OCI-M1 (cell line): Measurements from ENCODE around the gene UVRAG.
"Not testable (repeated sequence)": the region's sequence is repeated elsewhere in the genome, so short reads cannot be mapped to it uniquely, and the experiment has no call there.

ENCODE experiments used
- DNase-seq: peaks from one replicate; lab custom pipeline; 2025; lab: John Stamatoyannopoulos, UW

The UVRAG gene

GRCh38 chr11:75924966-75925784, 110.2 kb downstream of the UVRAG start:
- no peak for DNase-seq

DNA sequence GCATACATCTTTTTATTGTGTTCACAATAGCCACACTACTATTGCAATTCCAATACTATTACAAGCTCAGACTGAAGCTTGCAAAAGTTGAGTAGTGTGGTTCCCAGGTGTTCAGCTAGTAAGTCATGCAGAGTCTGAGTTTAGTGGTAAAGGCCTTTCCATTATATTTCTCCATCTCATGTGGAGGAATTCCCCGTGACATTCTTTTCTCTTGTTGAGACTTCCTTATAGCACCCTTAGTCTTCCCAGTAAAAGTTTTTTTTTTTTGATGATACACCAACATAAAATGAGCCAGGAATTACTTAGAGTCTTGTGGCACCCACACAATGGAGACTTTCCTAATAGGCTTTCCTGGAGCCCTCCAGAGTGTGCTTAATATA, 110.8 kb downstream of the UVRAG start:
- DNase-seq = no peak

DNA sequence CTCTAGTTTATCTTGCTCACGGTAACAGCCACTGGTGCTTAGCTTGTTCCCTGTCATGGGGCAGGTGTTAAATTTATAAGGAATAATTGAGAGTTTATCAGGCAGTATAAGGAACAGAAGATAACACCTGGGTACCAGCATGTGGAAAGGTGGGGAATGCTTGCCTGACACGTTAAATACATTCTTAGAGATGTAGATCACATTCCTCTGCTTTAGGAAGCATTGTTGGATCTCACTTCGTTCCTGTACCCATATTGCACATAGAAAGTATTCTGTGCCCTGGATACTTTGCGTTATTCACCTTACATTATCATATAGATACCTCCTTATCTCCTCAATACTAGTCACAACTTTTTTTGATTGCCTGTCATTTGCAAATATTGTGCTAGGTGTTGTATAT, 114.7 kb downstream of the UVRAG start:
- DNase-seq = no peak

GRCh38 chr11:75930534-75930933, 115.5 kb downstream of the UVRAG start:
- no peak for DNase-seq

GRCh38 chr11:75931124-75931523, 116.1 kb downstream of the UVRAG start:
- no peak for DNase-seq

DNA sequence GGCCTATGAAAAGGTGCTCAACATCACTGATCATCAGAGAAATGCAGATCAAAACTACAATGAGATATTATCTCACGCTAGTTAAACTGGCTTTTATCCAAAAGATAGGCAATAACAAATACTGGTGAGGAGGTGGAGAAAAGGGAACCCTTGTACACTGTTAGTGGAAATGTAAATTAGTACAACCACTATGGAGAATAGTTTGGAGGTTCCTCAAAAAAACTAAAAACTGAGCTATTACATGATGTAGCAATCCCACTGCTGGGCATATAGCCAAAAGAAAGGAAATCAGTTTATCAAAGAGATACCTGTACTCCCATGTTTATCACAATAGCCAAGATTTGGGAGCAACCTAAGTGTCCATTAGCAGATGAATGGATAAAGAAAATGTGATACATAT, 118.7 kb downstream of the UVRAG start:
- not testable (repeated sequence) for DNase-seq

- no peak for DNase-seq
Observed at GRCh38 chr11:75934851-75935250, 119.8 kb downstream of the UVRAG start.

DNA sequence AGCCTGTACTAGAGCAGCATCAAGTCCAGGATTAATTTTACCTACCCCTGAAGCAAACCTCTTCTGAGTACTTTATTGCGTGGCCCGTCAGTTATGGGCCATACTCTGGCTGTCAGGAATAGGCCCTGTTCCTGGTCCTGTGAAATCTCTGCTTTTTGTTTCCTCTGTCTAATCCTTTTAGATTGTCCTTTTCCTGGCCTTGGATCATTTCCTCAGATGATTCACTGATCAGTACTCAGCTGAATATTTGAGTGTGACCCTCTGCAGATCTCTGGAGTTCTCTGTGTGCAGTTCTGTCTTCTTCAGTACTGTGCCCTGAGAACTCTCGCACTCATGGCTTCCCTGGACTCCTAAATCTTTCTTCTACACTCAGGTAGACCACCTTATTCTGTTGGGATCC, 123.5 kb downstream of the UVRAG start:
- DNase-seq = no peak

- DNase-seq = no peak
Observed at GRCh38 chr11:75939516-75939915, 124.5 kb downstream of the UVRAG start.

DNA sequence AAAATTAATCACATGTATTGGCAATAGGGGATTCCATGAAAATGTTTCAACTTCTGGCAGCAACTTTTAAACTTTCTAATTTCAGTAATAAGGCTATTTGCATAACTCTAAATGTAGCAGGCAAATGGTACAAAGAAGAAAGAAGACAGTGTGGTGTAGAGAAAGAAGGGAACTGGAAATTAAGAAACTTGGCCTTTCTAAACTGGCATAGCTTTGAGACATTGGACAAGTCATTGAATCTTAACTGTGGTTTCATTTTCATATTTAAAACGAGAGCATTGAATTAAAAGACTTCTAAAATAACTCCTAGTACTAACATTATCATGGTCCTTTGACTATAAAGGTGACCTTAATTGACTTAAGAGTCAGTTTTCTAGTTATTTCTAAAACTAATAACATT, 125.0 kb downstream of the UVRAG start:
- DNase-seq = peak; percentile 80

- DNase-seq = no peak
Observed at GRCh38 chr11:75940911-75941310, 125.9 kb downstream of the UVRAG start.

DNA sequence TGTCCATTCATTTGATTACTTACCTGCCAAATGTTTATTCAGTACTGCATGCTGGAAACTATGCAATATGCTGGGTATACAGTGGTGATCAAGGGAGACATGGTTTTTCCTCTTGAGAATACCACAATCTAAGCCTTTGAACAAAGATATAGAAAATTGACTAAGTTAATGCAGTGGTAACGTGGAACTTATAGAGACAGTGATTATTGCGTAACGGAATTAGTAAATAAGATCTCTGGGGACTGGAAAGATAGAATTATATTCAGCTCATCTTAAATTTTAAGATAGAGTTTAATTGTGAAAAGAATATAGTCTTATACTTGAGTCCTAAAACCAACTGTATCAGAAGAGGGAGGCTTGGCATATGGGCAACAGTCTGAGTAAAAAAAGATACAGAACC, 129.5 kb downstream of the UVRAG start:
- DNase-seq = no peak

- DNase-seq = peak; percentile 76
Observed at GRCh38 chr11:75945446-75945845, 130.4 kb downstream of the UVRAG start.

GRCh38 chr11:75945947-75946346, 130.9 kb downstream of the UVRAG start:
- DNase-seq = no peak

GRCh38 chr11:75946531-75947530, 131.8 kb downstream of the UVRAG start:
- DNase-seq = peak; percentile 92

DNA sequence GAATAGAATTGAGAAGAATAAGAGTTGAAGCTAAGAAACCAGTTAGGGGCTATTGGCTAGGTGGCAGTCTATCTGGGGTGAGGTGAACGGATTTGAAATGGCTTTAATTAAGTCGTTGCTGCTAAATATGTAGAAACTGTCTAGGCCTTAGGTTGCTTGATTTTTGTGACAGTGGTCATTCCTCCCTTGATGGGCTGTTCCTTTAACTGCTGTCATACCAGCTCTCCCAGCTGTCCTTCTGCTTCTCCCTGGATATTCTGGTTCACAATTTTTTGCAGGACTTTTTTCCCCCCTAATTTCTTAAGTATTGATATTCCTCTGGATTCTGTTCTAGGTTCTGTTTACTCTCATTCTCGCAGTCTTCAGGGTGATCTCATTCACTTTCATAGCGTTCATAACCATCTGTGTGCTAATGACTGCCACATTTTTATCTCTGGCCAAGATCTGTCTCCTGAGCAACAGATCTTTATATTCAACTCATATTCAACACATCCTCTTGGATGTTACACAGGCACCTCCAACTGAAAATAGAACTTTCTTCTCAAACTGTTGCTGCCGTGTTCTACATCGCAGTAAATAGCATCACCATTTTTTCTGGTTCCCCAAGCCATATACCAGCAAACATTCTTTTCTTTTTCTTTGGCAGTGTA, 134.1 kb downstream of the UVRAG start:
- no peak for DNase-seq

GRCh38 chr11:75950141-75950540, 135.1 kb downstream of the UVRAG start:
- DNase-seq = no peak

GRCh38 chr11:75954039-75954438, 139.0 kb downstream of the UVRAG start:
- no peak for DNase-seq

- DNase-seq = no peak
Observed at GRCh38 chr11:75955443-75955842, 140.4 kb downstream of the UVRAG start.

DNA sequence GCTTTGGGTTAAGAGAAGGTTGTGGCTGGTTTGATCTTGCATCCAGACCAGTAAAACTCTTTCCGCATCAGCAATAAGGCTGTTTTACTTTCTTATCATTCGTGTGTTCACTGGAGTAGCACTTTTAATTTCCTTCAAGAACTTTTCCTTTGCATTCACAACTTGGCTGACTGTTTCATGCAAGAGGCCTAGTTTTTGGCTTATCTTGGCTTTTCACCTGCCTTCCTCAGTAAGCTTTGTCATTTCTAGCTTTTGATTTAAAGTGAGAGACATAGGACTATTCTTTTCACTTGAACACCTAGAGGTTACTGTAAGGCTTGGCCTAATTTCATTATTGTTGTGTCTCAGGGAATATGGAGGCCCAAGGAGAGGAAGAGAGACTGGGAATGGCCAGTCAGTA, 144.5 kb downstream of the UVRAG start:
- DNase-seq = peak; percentile 50

DNA sequence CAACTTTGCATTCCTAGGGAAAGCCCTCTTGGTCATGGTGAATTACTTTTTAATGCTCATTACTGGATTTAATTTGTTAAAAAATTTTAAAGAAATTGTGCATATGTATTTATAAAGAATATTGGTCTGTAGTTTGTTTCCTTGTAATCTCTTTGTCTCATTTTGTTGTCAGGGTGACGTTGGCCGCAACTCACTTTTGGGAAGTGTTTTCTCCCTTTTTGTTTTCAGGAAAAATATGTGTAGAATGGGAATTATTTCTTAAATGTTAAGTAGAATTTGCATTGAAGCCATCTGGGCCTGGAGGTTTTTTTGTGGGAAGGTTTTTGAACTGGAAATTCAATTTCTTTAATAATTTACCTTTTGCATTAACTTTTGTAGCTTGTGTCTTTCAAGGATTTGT, 149.1 kb downstream of the UVRAG start:
- DNase-seq = no peak

DNA sequence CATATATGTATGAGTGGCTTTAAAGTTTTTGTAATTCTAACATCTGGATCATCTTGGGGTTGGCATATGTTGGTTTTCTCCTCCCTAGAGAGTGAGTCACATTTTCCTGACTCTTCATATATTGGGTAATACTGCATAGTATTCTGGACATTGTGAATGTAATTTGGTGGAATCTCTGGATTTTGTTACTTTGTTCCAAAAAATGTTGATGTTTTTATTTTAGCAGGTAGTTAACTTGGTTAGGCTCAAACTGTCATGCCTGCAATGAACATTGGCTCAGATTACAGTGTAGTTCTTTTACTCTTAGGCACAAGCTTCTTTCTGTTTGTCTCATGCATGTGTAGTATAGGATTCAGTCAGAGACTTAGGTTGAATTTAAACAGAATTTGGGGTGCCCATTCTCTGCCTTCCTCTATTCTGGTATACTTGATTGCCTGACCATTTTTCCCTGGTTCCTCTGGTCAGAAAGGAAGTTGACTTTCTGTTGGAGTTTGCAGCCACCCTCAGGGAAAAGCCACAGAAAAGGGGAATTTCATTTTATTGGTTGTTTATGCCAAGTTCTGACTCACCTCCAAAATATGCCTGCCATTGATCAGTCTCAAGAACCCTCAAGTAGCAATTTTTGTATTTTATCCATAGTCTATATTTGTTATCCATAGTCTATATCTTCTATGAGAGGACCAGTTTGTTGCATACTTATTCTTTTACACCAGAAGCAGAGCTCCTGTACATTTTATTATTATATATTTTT, 151.7 kb downstream of the UVRAG start:
- DNase-seq = peak; percentile 80
